Endothelial cell of umbilical vein (primary cell): ENCODE data around the gene FAM221A. TPM values are rescaled to one million over a fixed set of nuclear protein-coding genes. Genes with fewer than 3 reads are reported as not detected.

Source experiments
- BruUV-seq: library from RNA; stranded (reverse); fragments of 400-500 nt; replicated peaks from 2 replicates; lab custom pipeline; 2021; lab: Mats Ljungman, UMichigan
- CTCF ChIA-PET: fragments of 300-600, 350-600 bp; sonication (Branson Sonifier 250); formaldehyde crosslinking; loops from one replicate; lab custom pipeline; 2021; ENCODE audit warnings: antibody characterized with exemption, inconsistent platforms; lab: Charles Lee
- POLR2A ChIA-PET: fragments of 300-600, 350-600 bp; sonication (Branson Sonifier 250); formaldehyde crosslinking; loops from one replicate; lab custom pipeline; 2021; ENCODE audit warnings: antibody characterized with exemption, inconsistent platforms; lab: Charles Lee
- DNase-seq: peaks from one replicate; pipeline ENCODE4 v3.0.0-alpha.2; 2011; ENCODE audit warnings: low read depth, low spot score
- FAIRE-seq: peaks from 2 replicates; lab custom pipeline; 2011; peaks lifted over from hg19 to GRCh38; lab: Jason Lieb, UNC
- H2AFZ ChIP-seq: 2 replicates; pipeline ENCODE4 v1.6.0; 2012; ENCODE audit warnings: low read depth, low read length, control low read depth, inconsistent platforms
- H3K27ac ChIP-seq: 2 replicates; pipeline ENCODE4 v1.5.1; 2011; ENCODE audit warnings: low read depth, mild to moderate bottlenecking, control low read depth, low read length, moderate library complexity; ENCODE audit not compliant: insufficient read depth
- H3K27me3 ChIP-seq, 2 experiments: 2 replicates each; pipeline versions ENCODE4 v1.6.0 to v1.6.1; 2011; ENCODE audit warnings: low read length in 2 of 2, mixed read lengths in 1 of 2; ENCODE audit not compliant: control insufficient read depth in 2 of 2, insufficient read depth in 2 of 2
- H3K36me3 ChIP-seq, 2 experiments: 2 replicates in 1 of 2; 3 replicates in 1 of 2; pipeline ENCODE4 v1.5.1; 2011; ENCODE audit warnings: low read length in 2 of 2, mild to moderate bottlenecking in 1 of 2, moderate library complexity in 1 of 2; ENCODE audit not compliant: control insufficient read depth in 2 of 2, insufficient read depth in 2 of 2; ENCODE audit errors: extremely low read depth in 1 of 2
- H3K4me1 ChIP-seq: 3 replicates; pipeline ENCODE4 v1.5.1; 2011; ENCODE audit warnings: mild to moderate bottlenecking, low read length; ENCODE audit not compliant: control insufficient read depth, insufficient read depth; ENCODE audit errors: extremely low read depth
- H3K4me2 ChIP-seq: 2 replicates; pipeline ENCODE4 v1.6.1; 2011; ENCODE audit warnings: low read length, control low read depth, mixed read lengths; ENCODE audit not compliant: insufficient read depth
- H3K4me3 ChIP-seq, 3 experiments: fragments of 200-600 bp in 1 of 3; sonication (generic), shearing (Covaris generic) in 1 of 3; replicated peaks in 1 of 3; 2 replicates each; pipeline ENCODE4 v1.5.1; 2011 to 2016; ENCODE audit warnings: control low read depth in 3 of 3, low read length in 3 of 3, mild to moderate bottlenecking in 2 of 3, inconsistent platforms in 1 of 3, low read depth in 1 of 3, moderate library complexity in 1 of 3; ENCODE audit not compliant: insufficient read depth in 1 of 3
- H3K79me2 ChIP-seq: 2 replicates; pipeline ENCODE4 v1.6.0; 2012; ENCODE audit warnings: low read length, inconsistent platforms; ENCODE audit not compliant: control insufficient read depth, insufficient read depth
- H3K9ac ChIP-seq: replicated peaks from 2 replicates; pipeline ENCODE3; 2011; ENCODE audit warnings: low read length, control low read depth; ENCODE audit not compliant: insufficient read depth; ENCODE audit errors: extremely low read depth
- H3K9me1 ChIP-seq: replicated peaks from 3 replicates; pipeline ENCODE4 v1.6.0; 2011; ENCODE audit warnings: mild to moderate bottlenecking, low read length; ENCODE audit not compliant: control insufficient read depth, insufficient read depth; ENCODE audit errors: extremely low read depth
- H3K9me3 ChIP-seq: replicated peaks from 2 replicates; pipeline ENCODE4 v1.5.1; 2012; ENCODE audit warnings: low read length, inconsistent platforms; ENCODE audit not compliant: control insufficient read depth, insufficient read depth
- H4K20me1 ChIP-seq: replicated peaks from 2 replicates; pipeline ENCODE3; 2011; ENCODE audit warnings: mild to moderate bottlenecking, low read length; ENCODE audit not compliant: control insufficient read depth, insufficient read depth; ENCODE audit errors: extremely low read depth
- EZH2 ChIP-seq: IDR thresholded peaks from 2 replicates; pipeline ENCODE4 v1.6.1; 2012; ENCODE audit warnings: borderline replicate concordance, low read depth, mild to moderate bottlenecking, moderate library complexity, low read length, inconsistent platforms; ENCODE audit not compliant: severe bottlenecking
- FOS ChIP-seq: IDR thresholded peaks from 2 replicates; pipeline ENCODE4 v1.6.1; 2011; ENCODE audit warnings: mild to moderate bottlenecking, low read length, moderate library complexity, borderline replicate concordance; ENCODE audit not compliant: insufficient read depth
- GATA2 ChIP-seq: IDR thresholded peaks from 2 replicates; pipeline ENCODE4 v1.7.0; 2011; ENCODE audit warnings: low read depth, mild to moderate bottlenecking, moderate library complexity, mixed read lengths, low read length; ENCODE audit not compliant: insufficient read length, insufficient read depth
- JUN ChIP-seq: IDR thresholded peaks from 2 replicates; pipeline ENCODE4 v1.6.1; 2011; ENCODE audit warnings: borderline replicate concordance, low read depth; ENCODE audit not compliant: insufficient read length, insufficient read depth
- MYC ChIP-seq: IDR thresholded peaks from one replicate; pipeline ENCODE4 v1.6.1; 2011; ENCODE audit warnings: mild to moderate bottlenecking, low read depth, low read length
- POLR2A ChIP-seq: IDR thresholded peaks from 2 replicates; pipeline ENCODE4 v1.6.1; 2012; ENCODE audit warnings: low read depth, mild to moderate bottlenecking, control low read depth, low read length
- POLR2AphosphoS5 ChIP-seq: IDR thresholded peaks from 2 replicates; pipeline ENCODE4 v1.6.1; 2012; ENCODE audit warnings: low read depth, mild to moderate bottlenecking, control low read depth, low read length, moderate library complexity; ENCODE audit not compliant: insufficient read depth
- dilution Hi-C: fragments of 300-500 bp; cut with MboI; formaldehyde crosslinking; loops from one replicate; pipeline ENCODE4 v1.15.0; 2019; ENCODE audit warnings: low sequenced_read_pairs; ENCODE audit not compliant: extremely low pct_ligation_motif_present
- intact Hi-C: fragments of 100-400 bp; cut with micrococcal nuclease; formaldehyde crosslinking; loops from one replicate; pipeline ENCODE4 v1.10.0; 2022
- polyA plus RNA-seq, 4 experiments: library from polyadenylated mRNA; depleted of rRNA in 3 of 4; stranded (reverse) in 3 of 4; unstranded in 1 of 4; fragments of >200 nt; gene quantifications; 2 replicates each; pipeline versions ENCODE4 v1.2.1 to v1.2.3, GENCODE V29; 2011 to 2012; ENCODE audit warnings: missing spikeins in 1 of 4
- total RNA-seq: library from RNA; stranded (reverse); gene quantifications from 2 replicates; pipeline ENCODE4 v1.2.3, GENCODE V29; 2021
- TF ChIP-seq, protein P1 (sequence below), 2 donors: IDR thresholded peaks; 1 replicate in 1 of 2; 2 replicates in 1 of 2; pipeline ENCODE4 v1.5.1; 2011; ENCODE audit warnings: low read length in 2 of 2, mild to moderate bottlenecking in 2 of 2, moderate library complexity in 2 of 2, control low read depth in 1 of 2, inconsistent platforms in 1 of 2, low read depth in 1 of 2; ENCODE audit not compliant: insufficient read depth in 1 of 2; ENCODE audit errors: extremely low read depth in 1 of 2
- TF ChIP-seq, protein P2 (sequence below): IDR thresholded peaks from 2 replicates; pipeline ENCODE4 v1.6.1; 2011; ENCODE audit not compliant: insufficient read depth, insufficient read length

FAM221A gene
- total and polyA plus RNA-seq, 2 donors (not counting 3 experiments of a cell fraction or from before 2014, with no cell fraction given): 8.1 to 9.4 TPM

DNA sequence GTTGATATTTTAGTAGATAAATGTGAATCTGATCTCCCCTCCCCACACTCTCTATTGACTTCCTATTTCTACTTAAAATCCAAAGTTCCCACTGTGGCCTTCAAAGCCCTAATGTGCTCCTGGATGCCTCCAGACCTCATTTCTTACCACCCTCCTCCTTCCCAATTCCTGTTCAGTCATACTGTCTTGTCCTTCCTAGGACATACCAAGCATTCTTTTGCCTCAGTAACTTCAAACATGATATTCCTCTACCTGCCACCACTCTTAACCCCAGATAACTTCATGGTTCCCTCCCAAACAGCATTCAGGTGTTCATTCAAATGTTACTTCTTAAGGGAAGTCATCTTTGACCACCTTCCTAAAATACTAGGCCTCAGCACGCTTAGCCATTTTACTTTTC, 34.2 kb upstream of the FAM221A start:
- TF ChIP-seq, protein P1, sequence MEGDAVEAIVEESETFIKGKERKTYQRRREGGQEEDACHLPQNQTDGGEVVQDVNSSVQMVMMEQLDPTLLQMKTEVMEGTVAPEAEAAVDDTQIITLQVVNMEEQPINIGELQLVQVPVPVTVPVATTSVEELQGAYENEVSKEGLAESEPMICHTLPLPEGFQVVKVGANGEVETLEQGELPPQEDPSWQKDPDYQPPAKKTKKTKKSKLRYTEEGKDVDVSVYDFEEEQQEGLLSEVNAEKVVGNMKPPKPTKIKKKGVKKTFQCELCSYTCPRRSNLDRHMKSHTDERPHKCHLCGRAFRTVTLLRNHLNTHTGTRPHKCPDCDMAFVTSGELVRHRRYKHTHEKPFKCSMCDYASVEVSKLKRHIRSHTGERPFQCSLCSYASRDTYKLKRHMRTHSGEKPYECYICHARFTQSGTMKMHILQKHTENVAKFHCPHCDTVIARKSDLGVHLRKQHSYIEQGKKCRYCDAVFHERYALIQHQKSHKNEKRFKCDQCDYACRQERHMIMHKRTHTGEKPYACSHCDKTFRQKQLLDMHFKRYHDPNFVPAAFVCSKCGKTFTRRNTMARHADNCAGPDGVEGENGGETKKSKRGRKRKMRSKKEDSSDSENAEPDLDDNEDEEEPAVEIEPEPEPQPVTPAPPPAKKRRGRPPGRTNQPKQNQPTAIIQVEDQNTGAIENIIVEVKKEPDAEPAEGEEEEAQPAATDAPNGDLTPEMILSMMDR (IDR thresholded peaks at IDR 0.05; ENCODE audit: extremely low read depth in 1 of 2, insufficient read depth in 1 of 2, low read depth in 1 of 2, low read length in 2 of 2): no peak
- TF ChIP-seq MYC: no peak
- TF ChIP-seq JUN: no peak
- TF ChIP-seq, protein P2, sequence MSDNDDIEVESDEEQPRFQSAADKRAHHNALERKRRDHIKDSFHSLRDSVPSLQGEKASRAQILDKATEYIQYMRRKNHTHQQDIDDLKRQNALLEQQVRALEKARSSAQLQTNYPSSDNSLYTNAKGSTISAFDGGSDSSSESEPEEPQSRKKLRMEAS: no peak
- TF ChIP-seq EZH2: no peak
- TF ChIP-seq POLR2A: no peak
- TF ChIP-seq POLR2AphosphoS5: no peak
- no peak for TF ChIP-seq GATA2
- no peak for TF ChIP-seq FOS
- no peaks in the 10 kb centered on the region for H3K36me3 ChIP-seq
- POLR2A ChIA-PET: no interaction called here
- H3K4me1 ChIP-seq: no peaks in the 10 kb centered on the region
- no peaks in the 10 kb centered on the region for H3K27me3 ChIP-seq
- no peaks in the 10 kb centered on the region for H3K79me2 ChIP-seq
- BruUV-seq: no TSS peak
- dilution Hi-C loops (no loop called here), intact Hi-C loops (no loop called here)
- no peak overlapping the region for H3K27ac ChIP-seq
- CTCF ChIA-PET: interaction anchor here (1.1 kb wide), 1 partner anchor 51 kb away, joined by 3 read pairs; no protein-coding TSS in a partner anchor
- no peak overlapping the region for H3K4me2 ChIP-seq
- H3K9me3 ChIP-seq: no peaks in the 10 kb centered on the region
- no peak overlapping the region for H3K4me3 ChIP-seq
- no peaks in the 10 kb centered on the region for H4K20me1 ChIP-seq
- FAIRE-seq: no peak
- H2AFZ ChIP-seq: no peak overlapping the region
- DNase-seq: no peak
- H3K9ac ChIP-seq: no peak overlapping the region
- no peaks in the 10 kb centered on the region for H3K9me1 ChIP-seq
